ENCODE results near the gene OLFM1.
"Not testable (repeated sequence)": the region's sequence is repeated elsewhere in the genome, so short reads cannot be mapped to it uniquely, and the experiment has no call there.

OLFM1 gene

GRCh38 chr9:135061441-135061840, 26.0 kb upstream of the OLFM1 start:
- no peak for DNase-seq

GRCh38 chr9:135062254-135062653, 25.2 kb upstream of the OLFM1 start:
- DNase-seq: no peak

- not testable (repeated sequence) for DNase-seq
These were observed 24.0 kb upstream of the OLFM1 start for GRCh38 chr9:135063466-135063865.

- DNase-seq: not testable (repeated sequence)
These were observed 23.6 kb upstream of the OLFM1 start for GRCh38 chr9:135063888-135064287.

- no peak for DNase-seq
These were observed 22.3 kb upstream of the OLFM1 start for GRCh38 chr9:135065151-135065550.

GRCh38 chr9:135065804-135066203, 21.7 kb upstream of the OLFM1 start:
- DNase-seq: no peak

- no peak for DNase-seq
These were observed 21.2 kb upstream of the OLFM1 start for GRCh38 chr9:135066291-135066690.

GRCh38 chr9:135067096-135067710, 20.3 kb upstream of the OLFM1 start:
- DNase-seq: no peak

GRCh38 chr9:135068776-135069415, 18.6 kb upstream of the OLFM1 start:
- no peak for DNase-seq

- no peak for DNase-seq
These were observed 17.8 kb upstream of the OLFM1 start for GRCh38 chr9:135069558-135070197.

- no peak for DNase-seq
These were observed 17.1 kb upstream of the OLFM1 start for GRCh38 chr9:135070198-135070951.

- DNase-seq: no peak
These were observed 16.3 kb upstream of the OLFM1 start for GRCh38 chr9:135070964-135071735.

GRCh38 chr9:135073081-135073740, 14.3 kb upstream of the OLFM1 start:
- no peak for DNase-seq

GRCh38 chr9:135073741-135074305, 13.6 kb upstream of the OLFM1 start:
- no peak for DNase-seq

- DNase-seq: no peak
These were observed 12.9 kb upstream of the OLFM1 start for GRCh38 chr9:135074354-135075233.

GRCh38 chr9:135075234-135076142, 12.0 kb upstream of the OLFM1 start:
- no peak for DNase-seq

GRCh38 chr9:135076143-135076875, 11.2 kb upstream of the OLFM1 start:
- DNase-seq: no peak

GRCh38 chr9:135076876-135077430, 10.5 kb upstream of the OLFM1 start:
- no peak for DNase-seq
